ENCODE data around the gene LASP1NB.
"Not testable (repeated sequence)": the region's sequence is repeated elsewhere in the genome, so short reads cannot be mapped to it uniquely, and the experiment has no call there.

Gene LASP1NB

GRCh38 chr17:38918916-38919315 lies 6.5 kb upstream of the LASP1NB start:
- DNase-seq = no peak

- DNase-seq = no peak
These were observed 5.9 kb upstream of the LASP1NB start for GRCh38 chr17:38919316-38920078.

GRCh38 chr17:38920374-38921291 lies 4.8 kb upstream of the LASP1NB start:
- no peak for DNase-seq

- DNase-seq = peak; percentile 64
These were observed 3.5 kb upstream of the LASP1NB start for GRCh38 chr17:38921756-38922411.

GRCh38 chr17:38922538-38923297 lies 2.7 kb upstream of the LASP1NB start:
- no peak for DNase-seq

- DNase-seq = peak; percentile 97
These were observed 1.1 kb downstream of the LASP1NB start for GRCh38 chr17:38926293-38927070.

GRCh38 chr17:38930782-38931181 lies 5.4 kb downstream of the LASP1NB start:
- not testable (repeated sequence) for DNase-seq

- DNase-seq = not testable (repeated sequence)
These were observed 8.5 kb downstream of the LASP1NB start for GRCh38 chr17:38933962-38934361.

- DNase-seq = no peak
These were observed 14.6 kb downstream of the LASP1NB start for GRCh38 chr17:38939987-38940386.

GRCh38 chr17:38940404-38940803 lies 15.0 kb downstream of the LASP1NB start:
- no peak for DNase-seq

GRCh38 chr17:38942696-38943334 lies 17.4 kb downstream of the LASP1NB start:
- DNase-seq = no peak

- peak; percentile 82 for DNase-seq
These were observed 18.2 kb downstream of the LASP1NB start for GRCh38 chr17:38943607-38944006.

GRCh38 chr17:38947189-38947588 lies 21.8 kb downstream of the LASP1NB start:
- DNase-seq = no peak

GRCh38 chr17:38953800-38954199 lies 28.4 kb downstream of the LASP1NB start:
- DNase-seq = not testable (repeated sequence)

GRCh38 chr17:38958326-38958725 lies 32.9 kb downstream of the LASP1NB start:
- no peak for DNase-seq

- DNase-seq = no peak
These were observed 33.3 kb downstream of the LASP1NB start for GRCh38 chr17:38958756-38959155.

GRCh38 chr17:38959508-38959907 lies 34.1 kb downstream of the LASP1NB start:
- DNase-seq = no peak

- no peak for DNase-seq
These were observed 35.0 kb downstream of the LASP1NB start for GRCh38 chr17:38960402-38960801.

- DNase-seq = no peak
These were observed 36.0 kb downstream of the LASP1NB start for GRCh38 chr17:38961413-38961812.

GRCh38 chr17:38967290-38967738 lies 41.9 kb downstream of the LASP1NB start, which contains the start of gene FBXO47:
FBXO47 (minus strand) TSS chr17:38967403; CDS start chr17:38963025, 4,378 bp downstream.
- peak; percentile 95 for DNase-seq

- no peak for DNase-seq
These were observed 43.9 kb downstream of the LASP1NB start for GRCh38 chr17:38969281-38969680.

Measured in MV-4-11 (cell line).